GM18498 (cell line): ENCODE data around the gene GABRR2.
"Not testable (repeated sequence)": the region's sequence is repeated elsewhere in the genome, so short reads cannot be mapped to it uniquely, and the experiment has no call there.

Source experiments
- ATAC-seq: cut with Tn5 transposase; IDR thresholded peaks from one replicate; pipeline ENCODE4 v1.9.1; 2021; ENCODE audit warnings: mild to moderate bottlenecking, moderate library complexity; ENCODE audit not compliant: unreplicated experiment

GABRR2 gene

GRCh38 chr6:89295116-89295515 lies 20.0 kb downstream of the GABRR2 start:
- not testable (repeated sequence) for ATAC-seq

GRCh38 chr6:89291256-89291819 lies 23.8 kb downstream of the GABRR2 start:
- ATAC-seq, result no peak

GRCh38 chr6:89290401-89291155 lies 24.5 kb downstream of the GABRR2 start:
- no peak for ATAC-seq

GRCh38 chr6:89289710-89290109 lies 25.4 kb downstream of the GABRR2 start:
- ATAC-seq, result no peak

GRCh38 chr6:89287351-89288028 lies 27.6 kb downstream of the GABRR2 start:
- ATAC-seq, result no peak

GRCh38 chr6:89286516-89286915 lies 28.6 kb downstream of the GABRR2 start:
- no peak for ATAC-seq

- no peak for ATAC-seq
These were observed 29.9 kb downstream of the GABRR2 start for GRCh38 chr6:89284963-89285735.

GRCh38 chr6:89284081-89284480 lies 31.0 kb downstream of the GABRR2 start:
- no peak for ATAC-seq

GRCh38 chr6:89282749-89283148 lies 32.4 kb downstream of the GABRR2 start:
- ATAC-seq, result no peak

- peak; percentile 97 for ATAC-seq
These were observed 33.3 kb downstream of the GABRR2 start for GRCh38 chr6:89281779-89282246.

- no peak for ATAC-seq
These were observed 36.1 kb downstream of the GABRR2 start for GRCh38 chr6:89278956-89279355.

- no peak for ATAC-seq
These were observed 39.2 kb downstream of the GABRR2 start for GRCh38 chr6:89275900-89276299.

GRCh38 chr6:89273816-89274215 lies 41.3 kb downstream of the GABRR2 start:
- ATAC-seq, result no peak

GRCh38 chr6:89272596-89272995 lies 42.5 kb downstream of the GABRR2 start:
- no peak for ATAC-seq

GRCh38 chr6:89270951-89271721 lies 44.0 kb downstream of the GABRR2 start:
- ATAC-seq, result peak; percentile 56

GRCh38 chr6:89269981-89270380 lies 45.1 kb downstream of the GABRR2 start:
- ATAC-seq, result no peak

- ATAC-seq, result no peak
These were observed 45.8 kb downstream of the GABRR2 start for GRCh38 chr6:89269252-89269651.

GRCh38 chr6:89268776-89269175 lies 46.3 kb downstream of the GABRR2 start:
- no peak for ATAC-seq

GRCh38 chr6:89267918-89268317 lies 47.2 kb downstream of the GABRR2 start:
- ATAC-seq, result no peak

GRCh38 chr6:89264296-89264695 lies 50.8 kb downstream of the GABRR2 start:
- ATAC-seq, result no peak
